Omental fat pad (tissue), 4 donors: ENCODE data around the gene GAGE12H. TPM values are rescaled to one million over a fixed set of nuclear protein-coding genes. Genes with fewer than 3 reads are reported as not detected.

Experiments used
- ATAC-seq: fragments of 150-250 bp; one replicate; pipeline ENCODE4 v1.9.1; 2016; ENCODE audit warnings: mild to moderate bottlenecking, moderate library complexity; ENCODE audit not compliant: low FRiP score
- DNase-seq: peaks from one replicate; pipeline ENCODE4 v3.0.0-alpha.2; 2019; ENCODE audit warnings: low spot score
- CTCF ChIP-seq, 3 donors: fragments of 450-650 bp; IDR thresholded peaks; one replicate each; pipeline ENCODE4 v1.5.1; 2016 to 2017; ENCODE audit warnings: antibody characterized with exemption in 3 of 3, mild to moderate bottlenecking in 3 of 3, moderate library complexity in 2 of 3
- small RNA-seq: library from RNA; depleted of rRNA; stranded (forward); fragments of <200 nt; gene quantifications from one replicate; pipeline ENCODE3, GENCODE V24; 2016
- total RNA-seq, 4 donors: library from RNA; depleted of rRNA; stranded (reverse); fragments of >200 nt; gene quantifications; one replicate each; pipeline ENCODE4 v1.1.0, GENCODE V29; 2016

GAGE12H gene
- total RNA-seq, 4 donors from 2014 or later, result not detected

- TF ChIP-seq CTCF (IDR thresholded peaks at IDR 0.05), result no peak
- ATAC-seq (no peak), DNase-seq (no peak)
Measured at GRCh38 chrX:49618574-49618973, 38.8 kb downstream of the GAGE12H start.

- DNase-seq, result no peak
- ATAC-seq, result no peak
- TF ChIP-seq CTCF (IDR thresholded peaks at IDR 0.05), result no peak
Measured at GRCh38 chrX:49627086-49627777, 47.5 kb downstream of the GAGE12H start.

Small RNAs within 50 kb of the gene (small RNA-seq; reads per million reads assigned to genes)
- not detected for gene GAGE12B

Other genes starting within 250 kb of the GAGE12H start
- not detected for gene GAGE13, start 248.4 kb upstream of the GAGE12H start, total RNA-seq
- gene GAGE12C, start 47.8 kb upstream of the GAGE12H start, total RNA-seq, result not detected
- gene GAGE12D, start 38.2 kb upstream of the GAGE12H start, total RNA-seq, result not detected
- gene GAGE12E, start 28.7 kb upstream of the GAGE12H start, total RNA-seq, result not detected
- gene GAGE12F, start 19.1 kb upstream of the GAGE12H start, total RNA-seq, result not detected
- gene GAGE12G, start 9.5 kb upstream of the GAGE12H start, total RNA-seq, result not detected
- not detected for gene GAGE2A, start 9.5 kb downstream of the GAGE12H start, total RNA-seq
- gene GAGE1, start 19.1 kb downstream of the GAGE12H start, total RNA-seq, result not detected
- not detected for gene PAGE1, start 116.0 kb downstream of the GAGE12H start, total RNA-seq
- not detected for gene PAGE4, start 249.4 kb downstream of the GAGE12H start, total RNA-seq